Smooth muscle cell (in vitro differentiated cells): ENCODE results near the gene BRCA1. TPM values are rescaled to one million over a fixed set of nuclear protein-coding genes. Genes with fewer than 3 reads are reported as not detected.

Source experiments
- DNase-seq: peaks from one replicate; lab custom pipeline; 2025; ENCODE audit not compliant: unreplicated experiment; lab: John Stamatoyannopoulos, UW
- H2AFZ ChIP-seq: fragments of 200-600 bp; sonication (generic); 2 replicates; pipeline ENCODE4 v1.6.0; 2016; ENCODE audit warnings: antibody characterized with exemption, low read depth, mild to moderate bottlenecking
- H3F3A ChIP-seq: fragments of 200-600 bp; sonication (generic); 2 replicates; pipeline ENCODE4 v1.6.0; 2017; ENCODE audit warnings: antibody characterized with exemption, low read depth
- H3K27ac ChIP-seq: fragments of 200-600 bp; sonication (generic); 2 replicates; pipeline ENCODE4 v1.5.1; 2016; ENCODE audit warnings: low read depth, mild to moderate bottlenecking
- H3K27me3 ChIP-seq: fragments of 200-600 bp; sonication (generic); 2 replicates; pipeline ENCODE4 v1.6.1; 2016; ENCODE audit warnings: low read depth, mild to moderate bottlenecking
- H3K36me3 ChIP-seq: fragments of 200-600 bp; sonication (generic); 2 replicates; pipeline ENCODE4 v1.5.1; 2016; ENCODE audit warnings: low read depth
- H3K4me1 ChIP-seq: fragments of 200-600 bp; sonication (generic); 2 replicates; pipeline ENCODE4 v1.5.1; 2016; ENCODE audit warnings: low read depth
- H3K4me2 ChIP-seq: fragments of 200-600 bp; sonication (generic); 2 replicates; pipeline ENCODE4 v1.6.0; 2016; ENCODE audit warnings: mild to moderate bottlenecking
- H3K4me3 ChIP-seq: fragments of 200-600 bp; sonication (generic); 2 replicates; pipeline ENCODE4 v1.5.1; 2016; ENCODE audit warnings: mild to moderate bottlenecking
- H3K79me2 ChIP-seq: fragments of 200-600 bp; sonication (generic); 2 replicates; pipeline ENCODE4 v1.6.0; 2016; ENCODE audit warnings: low read depth, mild to moderate bottlenecking
- H3K9ac ChIP-seq: fragments of 200-600 bp; sonication (generic); 2 replicates; pipeline ENCODE4 v1.6.0; 2016; ENCODE audit warnings: low read depth
- H3K9me3 ChIP-seq: fragments of 200-600 bp; sonication (generic); replicated peaks from 2 replicates; pipeline ENCODE4 v1.5.1; 2016; ENCODE audit warnings: low read depth
- H4K20me1 ChIP-seq: fragments of 200-600 bp; sonication (generic); 2 replicates; pipeline ENCODE4 v1.6.0; 2016; ENCODE audit warnings: low read depth
- CTCF ChIP-seq: fragments of 200-600 bp; sonication (generic); IDR thresholded peaks from 2 replicates; pipeline ENCODE4 v1.5.1; 2017; ENCODE audit warnings: borderline replicate concordance, mild to moderate bottlenecking, antibody characterized with exemption; ENCODE audit not compliant: insufficient read depth, poor library complexity, severe bottlenecking
- WGBS: methylation state at CpG from one replicate; pipeline ENCODE4 v1.1.7; 2016; ENCODE audit warnings: low lambda C conversion rate; 5-methylcytosine and 5-hydroxymethylcytosine counted together
- polyA plus RNA-seq: library from polyadenylated mRNA; unstranded; fragments of >200 nt; fragmentation: Nextera tagmentation; extraction: Ambion mirVana; gene quantifications from 2 replicates; pipeline ENCODE4 v1.2.1, GENCODE V29; 2016
- total RNA-seq: library from RNA; depleted of rRNA; stranded (reverse); fragments of >200 nt; gene quantifications from 2 replicates; pipeline ENCODE4 v1.2.3, GENCODE V29; 2014

The BRCA1 gene
- total and polyA plus RNA-seq, 2 experiments from 2014 or later = 5.4 to 22.7 TPM

GRCh38 chr17:43033948-43034881 is 90.9 kb downstream of the BRCA1 start:
- Histone ChIP-seq H3K79me2 (no peaks in the 10 kb centered on the region), H3K4me1 (peaks cover 32% of the 10 kb centered on the region), H2AFZ (peak overlapping the region; percentile 46), H3K36me3 (no peaks in the 10 kb centered on the region), H3K9me3 (no peaks in the 10 kb centered on the region), H3K4me3 (no peak overlapping the region), H3K27me3 (no peaks in the 10 kb centered on the region), H3K4me2 (no peak overlapping the region), H4K20me1 (no peaks in the 10 kb centered on the region), H3K27ac (no peak overlapping the region), H3F3A (no peaks in the 10 kb centered on the region), H3K9ac (no peak overlapping the region)
- WGBS = 36% methylated on average over 12 of the region's 12 CpGs
- DNase-seq = no peak
- TF ChIP-seq CTCF = no peak

- TF ChIP-seq CTCF = no peak
- Histone ChIP-seq H3K9ac (no peak overlapping the region), H3K4me2 (no peak overlapping the region), H3K4me1 (peaks cover 32% of the 10 kb centered on the region), H3K27ac (no peak overlapping the region), H3K36me3 (no peaks in the 10 kb centered on the region), H3K79me2 (no peaks in the 10 kb centered on the region), H3K9me3 (no peaks in the 10 kb centered on the region), H4K20me1 (no peaks in the 10 kb centered on the region), H3F3A (no peaks in the 10 kb centered on the region), H3K4me3 (no peak overlapping the region), H2AFZ (no peak overlapping the region), H3K27me3 (no peaks in the 10 kb centered on the region)
- no peak for DNase-seq
- 86% methylated on average over 3 of the region's 3 CpGs for WGBS
Measured at GRCh38 chr17:43031666-43032065, 93.5 kb downstream of the BRCA1 start.

GRCh38 chr17:43030137-43030767 is 94.9 kb downstream of the BRCA1 start:
- Histone ChIP-seq H3K4me2 (no peak overlapping the region), H3K79me2 (no peaks in the 10 kb centered on the region)

More at GRCh38 chr17:43030137-43030767, 94.9 kb downstream of the BRCA1 start:
- H3F3A ChIP-seq = no peaks in the 10 kb centered on the region
- WGBS = 77% methylated on average over 6 of the region's 6 CpGs
- no peak for DNase-seq
- H3K4me1 ChIP-seq = peaks cover 21% of the 10 kb centered on the region
- no peaks in the 10 kb centered on the region for H4K20me1 ChIP-seq
- H2AFZ ChIP-seq = no peak overlapping the region
- H3K36me3 ChIP-seq = no peaks in the 10 kb centered on the region
- no peaks in the 10 kb centered on the region for H3K9me3 ChIP-seq
- TF ChIP-seq CTCF = no peak
- H3K9ac ChIP-seq = no peak overlapping the region
- no peaks in the 10 kb centered on the region for H3K27me3 ChIP-seq
- no peak overlapping the region for H3K27ac ChIP-seq
- H3K4me3 ChIP-seq = no peak overlapping the region
